ENCODE measurements around the gene ISLR2. TPM values are rescaled to one million over a fixed set of nuclear protein-coding genes. Genes with fewer than 3 reads are reported as not detected.

Gene ISLR2
- total RNA-seq, 4 donors from 2014 or later: 0.44 to 3.6 (median 1.1) TPM; not detected in 1

DNA sequence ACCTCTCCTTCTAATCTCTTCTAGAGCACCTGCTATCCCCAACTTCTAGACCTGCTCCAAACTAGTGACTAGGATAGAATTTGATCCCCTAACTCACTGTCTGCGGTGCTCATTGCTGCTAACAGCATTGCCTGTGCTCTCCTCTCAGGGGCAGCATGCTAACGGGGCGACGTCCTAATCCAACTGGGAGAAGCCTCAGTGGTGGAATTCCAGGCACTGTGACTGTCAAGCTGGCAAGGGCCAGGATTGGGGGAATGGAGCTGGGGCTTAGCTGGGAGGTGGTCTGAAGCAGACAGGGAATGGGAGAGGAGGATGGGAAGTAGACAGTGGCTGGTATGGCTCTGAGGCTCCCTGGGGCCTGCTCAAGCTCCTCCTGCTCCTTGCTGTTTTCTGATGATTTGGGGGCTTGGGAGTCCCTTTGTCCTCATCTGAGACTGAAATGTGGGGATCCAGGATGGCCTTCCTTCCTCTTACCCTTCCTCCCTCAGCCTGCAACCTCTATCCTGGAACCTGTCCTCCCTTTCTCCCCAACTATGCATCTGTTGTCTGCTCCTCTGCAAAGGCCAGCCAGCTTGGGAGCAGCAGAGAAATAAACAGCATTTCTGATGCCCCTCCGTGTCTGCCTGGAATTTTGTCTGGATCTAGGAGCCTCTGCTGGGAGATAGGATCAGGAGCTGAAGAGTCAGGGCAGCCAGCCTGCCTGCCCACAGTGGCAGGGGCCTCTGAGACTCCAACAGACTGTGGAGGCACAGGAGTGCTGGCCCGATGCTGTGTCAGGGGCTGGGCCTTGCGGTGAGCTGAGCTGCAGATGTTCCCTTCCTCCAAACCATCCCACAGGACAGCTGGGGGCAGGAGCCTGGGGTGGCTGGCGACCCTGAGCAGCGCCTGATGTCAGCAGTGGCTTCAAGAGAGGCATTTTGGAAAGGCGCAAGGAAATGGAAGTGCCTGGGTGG, 46.2 kb downstream of the ISLR2 start:
- TF ChIP-seq, protein P1, sequence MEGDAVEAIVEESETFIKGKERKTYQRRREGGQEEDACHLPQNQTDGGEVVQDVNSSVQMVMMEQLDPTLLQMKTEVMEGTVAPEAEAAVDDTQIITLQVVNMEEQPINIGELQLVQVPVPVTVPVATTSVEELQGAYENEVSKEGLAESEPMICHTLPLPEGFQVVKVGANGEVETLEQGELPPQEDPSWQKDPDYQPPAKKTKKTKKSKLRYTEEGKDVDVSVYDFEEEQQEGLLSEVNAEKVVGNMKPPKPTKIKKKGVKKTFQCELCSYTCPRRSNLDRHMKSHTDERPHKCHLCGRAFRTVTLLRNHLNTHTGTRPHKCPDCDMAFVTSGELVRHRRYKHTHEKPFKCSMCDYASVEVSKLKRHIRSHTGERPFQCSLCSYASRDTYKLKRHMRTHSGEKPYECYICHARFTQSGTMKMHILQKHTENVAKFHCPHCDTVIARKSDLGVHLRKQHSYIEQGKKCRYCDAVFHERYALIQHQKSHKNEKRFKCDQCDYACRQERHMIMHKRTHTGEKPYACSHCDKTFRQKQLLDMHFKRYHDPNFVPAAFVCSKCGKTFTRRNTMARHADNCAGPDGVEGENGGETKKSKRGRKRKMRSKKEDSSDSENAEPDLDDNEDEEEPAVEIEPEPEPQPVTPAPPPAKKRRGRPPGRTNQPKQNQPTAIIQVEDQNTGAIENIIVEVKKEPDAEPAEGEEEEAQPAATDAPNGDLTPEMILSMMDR (IDR thresholded peaks at IDR 0.05; ENCODE audit: low read depth): no peak

DNA sequence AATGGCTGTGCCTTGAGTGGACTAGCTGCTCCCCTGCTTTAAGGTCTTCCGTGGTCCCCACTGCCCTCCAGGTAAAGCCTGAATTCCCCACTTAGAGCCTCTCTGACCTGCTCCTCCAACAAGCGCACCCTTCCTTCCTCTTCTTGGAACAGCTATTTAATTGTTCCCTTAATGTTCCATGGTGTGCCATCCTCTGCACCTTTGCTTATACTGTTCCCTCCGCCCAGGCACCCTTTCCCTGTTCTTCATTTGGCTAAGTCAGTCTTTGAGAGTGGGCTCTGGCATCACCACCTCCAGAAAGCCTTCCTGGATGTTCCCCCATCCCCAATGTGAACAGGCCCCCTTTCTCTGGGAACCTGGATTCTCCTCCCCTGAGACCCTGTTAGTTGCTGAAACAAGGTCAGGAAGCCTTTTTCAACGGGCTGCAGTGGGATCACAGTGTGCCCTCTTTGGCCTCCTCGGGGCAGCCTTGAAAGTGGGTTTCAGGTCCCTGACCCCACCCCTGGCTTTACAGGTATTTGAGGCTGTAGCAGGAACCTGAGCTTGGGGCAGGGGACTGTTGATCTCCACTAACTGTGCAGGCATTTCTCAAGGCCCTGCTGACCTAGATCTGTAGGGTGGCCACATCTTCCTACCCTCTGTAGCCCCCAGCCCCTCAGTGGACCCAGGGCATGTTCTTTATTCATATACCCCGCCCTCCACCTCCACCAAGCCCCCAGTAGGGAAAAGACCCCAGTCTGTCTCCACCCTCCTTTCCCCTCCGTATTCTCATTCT, 48.1 kb downstream of the ISLR2 start:
- TF ChIP-seq, protein P1 (IDR thresholded peaks at IDR 0.05; ENCODE audit: low read depth): no peak

DNA sequence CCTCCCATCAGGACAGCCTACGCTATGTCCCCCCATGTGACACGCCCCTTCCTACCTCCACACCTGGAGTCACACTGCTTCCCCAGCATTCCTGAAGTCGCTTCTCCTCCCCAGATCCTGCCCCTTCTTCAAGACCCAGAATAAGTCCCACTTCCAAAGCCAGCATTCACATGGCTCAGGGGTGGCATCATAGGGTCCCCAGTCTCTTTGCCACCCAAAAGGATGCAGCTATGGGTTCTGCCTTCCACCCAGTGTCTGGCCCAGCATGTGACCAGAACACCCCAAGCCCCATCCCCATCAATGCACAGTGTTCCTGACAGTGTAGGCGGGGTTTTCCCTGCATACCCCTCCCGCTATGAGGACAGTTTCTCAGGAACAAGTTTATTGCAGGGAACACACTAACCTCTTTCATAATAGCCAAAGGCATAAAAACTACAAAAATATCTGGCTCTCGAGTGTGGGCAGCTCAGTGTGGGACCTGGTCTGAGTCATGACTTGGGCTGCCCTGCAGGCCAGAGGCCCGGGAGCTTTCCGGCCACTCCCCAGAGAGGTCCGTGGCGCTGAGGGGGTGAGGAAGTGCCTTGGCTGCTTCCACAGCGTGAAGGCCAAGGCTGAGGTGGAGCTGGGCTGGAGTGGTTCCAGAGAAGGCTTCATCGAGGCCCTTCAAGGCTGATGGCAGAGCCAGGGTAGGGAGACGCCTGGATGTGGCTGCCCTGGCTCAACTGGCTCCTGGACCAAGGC, 48.9 kb downstream of the ISLR2 start:
- TF ChIP-seq, protein P1 (IDR thresholded peaks at IDR 0.05; ENCODE audit: low read depth): no peak

DNA sequence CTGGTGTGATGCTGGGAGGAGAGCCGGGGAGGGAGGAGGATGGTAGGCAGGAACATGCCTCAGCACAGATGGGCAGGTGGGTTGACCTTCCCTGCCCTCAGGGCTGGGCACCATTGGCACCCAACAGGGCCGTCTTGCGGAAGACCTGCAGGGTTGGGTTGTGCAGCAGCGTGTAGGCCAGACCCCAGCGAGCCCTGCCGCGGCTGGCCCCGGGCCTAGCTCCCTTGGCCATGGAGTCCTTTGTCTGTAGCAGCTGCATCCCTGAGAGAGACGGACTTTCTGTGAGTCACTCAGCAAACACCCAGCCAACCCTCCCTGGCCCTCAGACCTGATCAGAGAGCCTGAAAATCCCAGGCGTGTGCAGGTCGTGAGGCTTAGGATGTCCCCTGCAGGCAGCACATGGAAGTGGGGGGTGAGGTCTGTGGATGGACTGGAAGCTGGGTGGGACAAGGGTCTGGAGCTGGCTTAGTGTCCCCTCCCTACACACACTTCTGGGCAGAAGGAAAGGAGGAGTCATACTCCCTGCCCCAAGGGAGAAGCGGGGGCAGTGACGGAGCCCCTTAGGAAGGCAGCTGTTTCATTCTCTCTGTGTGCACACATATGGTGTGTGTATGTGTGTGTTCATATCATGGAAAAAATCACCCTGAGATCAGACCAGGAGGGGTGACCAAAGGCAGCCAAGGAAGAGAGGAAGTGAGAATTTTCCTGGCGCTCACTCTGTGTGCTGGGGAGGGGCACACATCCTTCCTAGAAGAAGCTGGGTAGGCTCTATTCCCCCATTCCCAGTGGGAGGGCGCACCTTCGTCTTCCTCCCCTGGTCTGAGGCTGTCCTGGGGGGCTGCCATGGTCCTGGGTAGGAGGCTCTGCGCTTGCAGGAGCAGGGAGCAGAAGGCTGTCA, 49.8 kb downstream of the ISLR2 start:
- TF ChIP-seq, protein P1 (IDR thresholded peaks at IDR 0.05; ENCODE audit: low read depth): no peak

DNA sequence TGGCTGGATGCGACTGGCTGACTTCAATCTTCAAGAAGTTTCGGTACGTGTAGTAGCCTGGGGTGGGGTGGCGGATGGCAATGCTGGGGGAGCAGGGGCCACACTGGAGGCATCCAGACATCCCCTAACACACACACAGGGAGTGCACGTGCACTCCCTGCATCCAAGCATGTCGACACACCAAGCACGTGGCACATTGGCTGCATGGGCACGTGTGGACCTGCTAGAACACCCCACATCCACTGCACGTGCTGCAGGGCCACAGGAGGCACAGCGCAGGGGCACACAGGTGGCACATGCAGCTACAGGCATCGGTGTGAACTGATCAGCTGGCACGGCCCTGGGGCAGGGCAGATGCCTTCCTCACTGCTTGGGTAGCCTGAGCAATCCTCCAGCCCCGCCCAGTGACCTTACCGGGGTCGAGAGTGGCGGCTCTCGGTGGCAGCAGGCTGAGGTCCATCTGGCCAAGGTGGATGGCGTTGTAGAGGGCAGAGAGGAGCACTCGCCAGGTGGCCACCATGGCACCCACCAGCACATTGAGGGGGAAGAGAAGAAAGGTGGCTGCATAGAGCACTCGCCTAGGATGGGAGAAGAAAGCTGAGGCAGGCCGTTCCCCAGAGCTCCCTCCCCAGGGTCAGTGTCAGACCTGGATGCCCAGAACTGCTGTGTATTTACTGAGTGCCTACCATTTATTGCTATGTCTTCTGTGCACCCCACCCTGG, 50.7 kb downstream of the ISLR2 start:
- TF ChIP-seq, protein P1 (IDR thresholded peaks at IDR 0.05; ENCODE audit: low read depth): no peak

DNA sequence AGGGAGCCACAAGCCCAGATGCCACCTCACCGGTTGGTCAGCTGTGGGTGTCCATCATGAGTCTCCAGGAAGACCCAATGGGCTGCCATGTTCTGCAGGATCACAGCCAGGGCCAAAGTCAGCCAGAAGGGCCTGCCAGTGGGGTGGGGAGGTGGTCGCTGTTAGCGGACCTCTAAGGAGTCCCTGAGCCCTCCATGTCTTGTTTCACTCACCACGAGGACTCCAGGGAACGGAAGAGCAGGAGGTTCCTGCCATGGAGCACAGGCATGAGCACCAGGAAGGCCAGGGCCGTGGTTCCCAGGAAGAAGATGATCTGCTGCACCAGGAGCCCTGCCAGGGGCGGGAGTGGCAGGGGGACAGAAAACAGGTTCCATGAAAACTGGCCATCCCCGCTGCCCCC, 51.7 kb downstream of the ISLR2 start:
- TF ChIP-seq, protein P1 (IDR thresholded peaks at IDR 0.05; ENCODE audit: low read depth): no peak

Measured in subcutaneous adipose tissue (tissue), 4 donors.